GM18867 (cell line): Measurements from ENCODE around the gene PCLAF.
"Not testable (repeated sequence)": the region's sequence is repeated elsewhere in the genome, so short reads cannot be mapped to it uniquely, and the experiment has no call there.

Experiments
- ATAC-seq: cut with Tn5 transposase; IDR thresholded peaks from one replicate; pipeline ENCODE4 v1.9.1; 2021; ENCODE audit warnings: mild to moderate bottlenecking, moderate library complexity; ENCODE audit not compliant: unreplicated experiment

Gene PCLAF

GRCh38 chr15:64381000-64381751 lies at the start of gene PCLAF:
Gene PCLAF, minus strand, starts transcription at chr15:64381441. Its CDS starts 70 bp downstream, at chr15:64381371.
- peak; percentile 95 for ATAC-seq

DNA sequence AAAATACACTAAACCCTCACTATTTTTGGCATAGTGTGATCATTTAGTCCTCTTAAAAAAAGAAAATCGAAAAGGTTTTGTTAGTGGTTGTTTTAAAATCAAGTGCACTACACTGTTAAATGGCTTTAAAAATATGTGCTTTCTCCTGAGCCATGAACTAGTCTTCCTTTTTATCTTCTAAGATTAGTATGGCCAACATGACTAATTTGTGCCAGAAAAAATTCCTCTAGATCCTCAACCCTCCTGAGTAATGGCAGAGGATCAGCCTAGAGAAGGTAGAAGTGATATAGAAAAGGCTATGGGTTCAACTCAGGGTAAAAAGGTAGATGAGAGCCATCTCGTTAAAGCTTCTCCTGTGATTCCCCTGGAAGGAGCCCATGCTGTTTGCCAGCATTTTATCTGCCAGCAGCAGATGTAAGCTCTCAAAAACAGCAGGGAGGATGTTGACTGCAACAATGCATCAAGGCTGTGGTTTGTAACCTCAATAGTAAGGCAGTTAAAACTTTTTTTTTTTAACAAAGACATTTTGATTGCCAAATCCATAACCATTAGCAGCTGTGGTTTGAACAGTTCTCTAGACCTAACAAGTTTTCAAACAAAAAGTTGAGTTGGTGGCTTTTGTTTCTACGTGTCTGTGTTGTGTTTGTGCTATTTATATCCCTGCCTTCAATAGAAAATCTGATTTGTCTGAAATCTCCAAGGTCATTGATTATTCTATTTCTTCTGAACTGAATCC lies 48.9 kb upstream of the PCLAF start:
- peak; percentile 60 for ATAC-seq

DNA sequence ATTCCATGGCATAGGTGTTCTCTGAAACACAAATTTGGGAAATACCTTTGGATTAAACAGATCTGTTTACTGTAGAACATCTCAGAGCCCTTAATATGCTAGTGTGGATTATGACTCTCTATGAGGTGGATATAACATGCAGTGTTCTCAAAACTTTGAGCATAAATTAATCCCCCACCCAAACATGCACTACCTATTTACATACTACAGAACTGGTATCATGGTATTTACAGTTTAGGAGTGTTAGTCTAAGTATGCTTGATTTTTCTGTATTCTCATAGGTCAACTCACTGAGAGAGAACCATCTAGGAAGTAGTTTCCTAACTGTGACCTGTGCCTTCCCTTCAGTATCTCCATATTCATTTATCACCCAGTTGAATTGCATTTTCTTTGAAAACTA lies 48.2 kb upstream of the PCLAF start:
- ATAC-seq, result no peak

- no peak for ATAC-seq
Observed at GRCh38 chr15:64426845-64427465, 45.7 kb upstream of the PCLAF start.

DNA sequence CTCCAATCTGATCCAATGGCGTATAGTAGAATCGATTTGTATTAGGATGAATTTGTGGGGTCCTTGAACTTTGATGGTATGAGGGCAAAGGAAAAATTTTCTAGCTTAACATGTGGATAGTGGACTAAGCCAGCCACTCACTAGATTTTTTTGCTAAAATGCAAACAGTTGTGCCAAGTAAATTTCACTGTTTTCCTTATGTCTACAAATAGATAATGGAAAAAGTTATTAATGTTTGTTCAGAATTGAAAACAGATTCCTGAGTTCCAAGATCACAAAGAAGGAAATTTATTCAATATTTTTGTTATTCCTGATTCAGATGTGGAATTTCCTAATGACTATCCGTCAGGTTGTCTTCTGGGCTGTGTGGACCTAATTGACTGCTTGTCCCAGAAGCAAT lies 44.0 kb upstream of the PCLAF start:
- no peak for ATAC-seq

DNA sequence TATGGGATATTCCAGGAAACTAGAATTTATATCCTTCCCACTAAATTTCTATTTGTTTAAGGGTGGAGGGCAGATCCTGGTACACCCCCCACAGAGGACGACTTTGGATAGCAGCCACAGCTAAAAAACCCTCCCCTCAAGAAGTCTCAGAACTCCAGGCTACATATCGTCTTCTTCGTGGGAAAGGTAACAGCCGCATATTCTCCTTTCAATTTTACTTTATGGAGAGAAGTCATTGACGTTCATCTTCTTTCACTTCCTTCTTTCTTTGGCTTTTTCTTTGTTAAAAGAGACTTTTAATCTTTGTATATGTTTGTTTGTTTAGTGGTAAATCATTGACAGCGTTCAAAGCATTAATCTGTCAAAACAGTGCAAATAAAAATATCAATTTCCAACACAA lies 42.7 kb upstream of the PCLAF start:
- ATAC-seq, result no peak

- ATAC-seq, result no peak
Observed at GRCh38 chr15:64422697-64423096, 41.5 kb upstream of the PCLAF start.

DNA sequence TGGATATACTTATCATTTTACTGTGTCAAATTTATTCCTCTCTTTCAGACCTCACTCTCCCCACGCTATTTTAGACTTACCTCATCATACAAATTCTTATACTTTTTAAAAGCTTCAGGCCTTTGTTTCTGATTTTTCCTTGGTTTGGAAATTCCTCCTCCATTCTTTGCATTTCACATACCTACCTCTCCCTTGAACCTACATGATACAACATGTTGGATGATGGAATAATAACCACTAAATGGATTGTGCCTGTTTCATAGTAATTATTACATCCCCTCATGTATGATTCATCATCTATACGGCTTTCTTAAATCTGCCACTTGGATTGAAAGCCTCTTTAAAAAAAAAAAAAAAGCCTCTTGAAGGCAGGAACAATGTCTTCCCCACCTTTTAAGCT lies 31.0 kb upstream of the PCLAF start:
- no peak for ATAC-seq

GRCh38 chr15:64400583-64400982 lies 19.3 kb upstream of the PCLAF start:
- ATAC-seq, result no peak

- no peak for ATAC-seq
Observed at GRCh38 chr15:64398575-64398974, 17.3 kb upstream of the PCLAF start.

DNA sequence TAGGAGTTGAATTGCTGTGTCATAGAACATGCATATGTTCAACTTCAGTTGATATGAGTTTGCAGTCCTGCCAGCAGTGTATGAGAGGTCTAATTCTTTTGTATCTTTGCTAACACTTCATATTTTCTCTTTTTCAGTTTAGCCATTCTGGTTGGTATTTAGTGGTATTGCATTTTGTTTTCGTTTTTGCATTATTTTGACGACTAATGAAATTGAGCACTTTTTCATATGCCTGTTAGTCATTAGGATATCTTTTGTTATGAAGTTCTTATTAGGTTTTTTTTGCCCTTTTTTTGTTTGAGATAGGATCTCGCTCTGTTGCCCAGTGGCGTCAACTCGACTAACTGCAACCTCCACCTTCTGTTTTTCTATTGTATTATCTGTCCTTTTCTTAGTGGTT lies 15.5 kb upstream of the PCLAF start:
- ATAC-seq, result no peak

DNA sequence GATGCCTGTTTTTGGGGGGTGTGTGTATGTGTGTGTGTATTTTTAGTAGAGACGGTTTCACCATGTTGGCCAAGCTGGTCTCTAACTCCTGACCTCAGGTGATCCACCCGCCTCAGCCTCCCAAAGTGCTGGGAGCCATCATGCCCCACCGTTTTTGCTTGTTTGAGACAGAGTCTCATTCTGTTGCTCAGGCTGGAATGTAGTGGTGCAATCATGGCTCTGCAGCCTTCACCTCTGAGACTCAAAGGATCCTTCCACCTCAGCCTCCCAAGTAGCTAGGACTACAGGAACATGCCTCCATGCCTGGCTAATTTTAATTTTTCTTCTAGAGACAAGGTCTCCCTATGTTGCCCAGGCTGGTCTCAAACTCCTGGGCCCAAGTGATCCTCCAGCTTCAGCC lies 11.2 kb upstream of the PCLAF start:
- ATAC-seq, result not testable (repeated sequence)

GRCh38 chr15:64389036-64389435 lies 7.8 kb upstream of the PCLAF start:
- ATAC-seq, result no peak

DNA sequence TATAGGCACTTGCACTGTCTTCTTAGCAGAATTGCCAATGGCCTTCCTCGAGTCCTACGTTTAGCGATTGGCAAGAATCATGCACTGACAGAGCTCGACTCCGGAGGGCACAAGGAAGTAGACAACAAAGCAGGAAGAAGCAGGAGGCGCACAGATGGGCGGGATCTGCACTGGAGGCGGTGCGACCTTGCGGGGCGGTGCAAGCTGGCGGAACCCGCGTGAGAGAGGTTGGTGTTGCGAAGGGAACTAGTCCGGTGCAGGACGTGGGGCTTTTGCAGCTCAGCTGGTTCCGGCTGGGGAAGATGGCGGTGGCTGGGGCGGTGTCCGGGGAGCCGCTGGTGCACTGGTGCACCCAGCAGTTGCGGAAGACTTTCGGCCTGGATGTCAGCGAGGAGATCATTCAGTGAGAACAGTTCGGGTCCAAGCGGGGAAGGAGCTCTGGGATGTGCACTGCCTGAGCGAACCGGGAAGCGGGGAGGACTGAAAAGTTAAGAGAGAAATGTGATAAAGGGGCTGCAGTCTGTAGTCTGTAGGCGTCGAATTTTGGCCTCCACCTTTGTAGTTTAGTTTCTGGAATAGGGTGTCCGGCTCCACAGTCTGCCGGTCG lies 6.4 kb upstream of the PCLAF start, which contains the start of gene TRIP4:
Gene TRIP4, plus strand, starts transcription at position 275 of the 607 bp plus-strand sequence. Its CDS starts 28 bp downstream, at position 303.
- peak; percentile 97 for ATAC-seq

DNA sequence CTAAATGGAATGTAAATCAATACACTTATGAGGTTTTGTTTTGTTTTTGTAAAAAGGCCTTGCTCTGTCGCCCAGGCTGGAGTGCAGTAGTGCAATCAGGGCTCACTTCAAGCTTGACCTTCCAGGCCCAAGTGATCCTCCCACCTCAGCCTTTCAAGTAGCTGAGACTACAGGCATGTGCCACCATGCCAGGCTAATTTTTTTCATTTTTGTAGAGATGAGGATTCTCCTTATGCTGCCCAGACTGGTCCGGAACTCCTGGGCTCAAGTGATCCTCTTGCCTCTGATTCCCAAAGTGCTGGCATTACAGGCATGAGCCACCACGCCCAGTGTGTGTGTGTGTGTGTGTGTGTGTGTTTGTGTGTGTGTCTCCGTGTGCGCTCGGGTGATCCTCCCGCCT lies 5.0 kb upstream of the PCLAF start:
- ATAC-seq, result no peak

GRCh38 chr15:64383760-64384159 lies 2.5 kb upstream of the PCLAF start:
- ATAC-seq, result no peak

DNA sequence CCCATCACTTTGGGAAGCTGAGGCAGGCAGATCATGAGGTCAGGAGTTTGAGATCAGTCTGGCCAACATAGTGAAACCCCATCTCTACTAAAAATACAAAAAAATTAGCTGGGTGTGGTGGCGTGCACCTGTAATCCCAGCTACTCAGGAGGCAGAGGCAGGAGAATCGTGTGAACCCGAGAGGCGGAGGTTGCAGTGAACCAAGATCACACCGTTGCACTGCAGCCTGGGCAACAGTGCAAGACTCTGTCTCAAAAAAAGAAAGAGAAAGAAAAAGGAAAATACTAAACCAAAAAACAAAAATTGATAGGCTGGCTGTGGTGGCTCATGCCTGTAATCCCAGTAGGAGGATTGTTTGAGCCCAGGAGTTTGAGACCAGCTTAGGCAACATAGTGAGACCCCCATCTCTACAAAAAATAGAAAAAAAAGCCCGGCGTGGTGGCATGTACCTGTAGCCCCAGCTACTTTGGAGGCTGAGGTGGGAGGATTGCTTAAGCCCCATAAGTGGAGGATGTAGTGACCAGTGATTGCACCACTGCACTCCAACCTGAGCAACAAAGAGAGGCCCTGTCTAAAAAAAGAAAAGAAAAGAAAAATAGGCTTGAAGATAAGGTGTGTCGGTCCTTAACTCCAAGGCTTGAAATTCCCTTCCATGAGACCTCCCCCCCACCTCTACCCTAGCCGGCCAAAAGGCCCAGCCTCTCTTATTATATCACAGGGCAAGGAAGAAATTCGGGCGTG lies 941 bp downstream of the PCLAF start:
- not testable (repeated sequence) for ATAC-seq

DNA sequence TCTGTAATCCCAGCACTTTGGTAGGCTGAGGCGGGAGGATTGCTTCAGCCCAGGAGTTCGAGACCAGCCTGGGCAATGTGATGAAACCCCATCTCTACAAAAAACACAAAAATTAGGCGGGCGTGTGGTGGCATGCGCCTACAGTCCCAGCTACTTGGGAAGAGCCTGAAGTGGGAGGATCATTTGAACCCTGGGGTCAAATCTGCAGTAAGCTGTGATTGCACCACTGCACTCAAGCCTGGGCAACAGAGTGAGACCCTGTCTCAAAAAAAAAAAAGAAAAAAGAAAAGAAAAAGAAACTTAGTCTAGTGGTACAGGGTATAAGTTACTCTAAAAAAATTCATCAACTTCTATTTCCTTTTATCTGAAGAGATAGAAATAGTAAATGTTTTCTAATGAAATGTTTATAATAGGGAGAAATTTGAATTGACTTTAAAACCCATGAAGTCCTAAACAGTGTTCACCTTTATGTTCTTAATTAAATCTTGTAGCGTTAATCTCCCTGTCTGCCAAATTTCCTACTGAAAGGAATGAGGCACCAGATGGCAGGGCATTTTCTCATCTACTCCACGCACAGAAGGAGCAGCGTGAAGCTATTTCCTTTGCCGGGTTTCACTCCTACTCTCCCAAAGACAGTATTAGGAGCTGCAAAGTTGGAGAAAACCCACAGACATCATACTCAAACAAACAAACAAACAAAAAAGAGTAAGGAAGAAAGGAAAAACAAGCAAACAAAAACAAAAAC lies 1.9 kb downstream of the PCLAF start:
- ATAC-seq, result no peak

DNA sequence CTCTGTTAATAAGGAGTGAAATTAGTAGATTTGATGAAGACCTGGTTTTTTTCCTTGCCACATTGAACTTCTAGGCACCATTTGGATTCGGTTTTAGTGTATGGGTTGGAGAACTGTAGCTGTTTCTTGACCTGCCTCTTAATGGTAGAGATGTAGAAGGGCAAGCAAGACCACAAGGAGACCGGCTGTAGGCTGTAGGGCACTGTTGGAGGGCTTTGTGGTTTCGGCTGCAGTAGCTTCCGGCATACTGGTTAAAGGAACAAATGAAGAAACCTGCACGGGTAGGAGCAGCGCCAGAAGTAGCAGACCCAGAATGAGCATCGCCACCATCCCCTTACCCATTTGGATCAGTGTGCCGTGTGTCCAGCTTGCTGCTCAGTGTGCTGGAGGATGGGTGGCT lies 7.9 kb downstream of the PCLAF start:
- no peak for ATAC-seq

DNA sequence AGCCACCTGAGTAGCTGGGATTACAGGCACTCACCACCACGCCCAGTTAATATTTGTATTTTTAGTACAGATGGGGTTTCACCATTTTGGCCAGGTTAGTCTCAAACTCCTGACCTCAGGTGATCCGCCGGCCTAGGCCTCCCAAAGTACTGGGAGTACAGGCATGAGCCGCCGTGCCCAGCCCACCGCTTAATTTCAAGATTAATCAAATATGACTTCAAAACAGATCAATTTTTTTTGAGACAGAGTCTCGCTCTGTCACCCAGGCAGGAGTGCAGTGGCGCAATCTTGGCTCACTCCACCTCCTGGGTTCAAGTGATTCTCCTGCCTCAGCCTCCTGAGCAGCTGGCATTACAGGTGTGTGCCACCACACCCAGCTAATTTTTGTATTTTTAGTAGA lies 9.9 kb downstream of the PCLAF start:
- not testable (repeated sequence) for ATAC-seq
